OCI-LY7 (cell line): Measurements from ENCODE around the gene FBXW7.

Experiments
- CTCF ChIP-seq: fragments of 200-600 bp; sonication (generic); conservative IDR thresholded peaks from 2 replicates; pipeline ENCODE4 v1.5.1; 2014; ENCODE audit warnings: mild to moderate bottlenecking, antibody characterized with exemption, low read length, moderate library complexity, mixed read lengths
- EZH2phosphoT487 ChIP-seq: fragments of 200-600 bp; sonication (generic); IDR thresholded peaks from 2 replicates; pipeline ENCODE4 v1.6.1; 2018; ENCODE audit warnings: low read depth, borderline replicate concordance, mild to moderate bottlenecking, mixed run types, antibody characterized with exemption, low read length, moderate library complexity, mixed read lengths

- TF ChIP-seq CTCF (no peak), EZH2phosphoT487 (no peak)
Measured at GRCh38 chr4:152352215-152352614, 183.7 kb downstream of the FBXW7 start.
